Esophagus squamous epithelium (tissue), 5 donors: ENCODE measurements around the gene TRPT1. TPM values are rescaled to one million over a fixed set of nuclear protein-coding genes. Genes with fewer than 3 reads are reported as not detected.

ENCODE experiments used
- DNase-seq: peaks from one replicate; lab custom pipeline; 2025; lab: John Stamatoyannopoulos, UW
- H3K27ac ChIP-seq, 4 donors: fragments of 200-600 bp; sonication (generic); one replicate each; pipeline ENCODE4 v1.5.1; 2016 to 2019; ENCODE audit warnings: mild to moderate bottlenecking in 1 of 4
- H3K27me3 ChIP-seq, 4 donors: fragments of 200-600 bp; sonication (generic); 1 replicate in 3 of 4; 2 replicates in 1 of 4; pipeline versions ENCODE4 v1.5.1 to v1.6.0; 2017 to 2021; ENCODE audit warnings: antibody characterized with exemption in 1 of 4
- H3K36me3 ChIP-seq, 3 donors: fragments of 200-600 bp; sonication (generic); one replicate each; pipeline ENCODE4 v1.5.1; 2016 to 2019
- H3K4me1 ChIP-seq, 3 donors: fragments of 200-600 bp; sonication (generic); one replicate each; pipeline ENCODE4 v1.5.1; 2017 to 2019
- H3K4me3 ChIP-seq, 4 donors: fragments of 200-600 bp; sonication (generic); 1 replicate in 3 of 4; 2 replicates in 1 of 4; pipeline ENCODE4 v1.5.1; 2016 to 2019; ENCODE audit warnings: mild to moderate bottlenecking in 2 of 4, moderate library complexity in 1 of 4
- H3K9me3 ChIP-seq, 3 donors: fragments of 200-600 bp; sonication (generic); one replicate each; pipeline ENCODE4 v1.5.1; 2016 to 2019
- CTCF ChIP-seq, 6 experiments: fragments of 450-650 bp in 4 of 6; fragments of 200-600 bp in 2 of 6; sonication (generic) in 2 of 6; IDR thresholded peaks; one replicate each; pipeline ENCODE4 v1.5.1; 2016 to 2019; ENCODE audit warnings: antibody characterized with exemption in 6 of 6, mild to moderate bottlenecking in 4 of 6, moderate library complexity in 4 of 6
- POLR2A ChIP-seq, 4 donors: fragments of 450-650 bp; IDR thresholded peaks; one replicate each; pipeline ENCODE4 v1.6.1; 2017; ENCODE audit warnings: antibody characterized with exemption in 4 of 4, mild to moderate bottlenecking in 4 of 4, moderate library complexity in 3 of 4
- WGBS, 2 donors: methylation state at CpG; one replicate each; pipeline ENCODE4 v1.1.5; 2018; 5-methylcytosine and 5-hydroxymethylcytosine counted together
- intact Hi-C: fragments of 100-400 bp; cut with DNase I; formaldehyde crosslinking; loops from one replicate; pipeline ENCODE4 v1.15.0; 2022
- total RNA-seq, 4 donors: library from RNA; depleted of rRNA; stranded (reverse); fragments of >200 nt; gene quantifications; one replicate each; pipeline ENCODE4 v1.1.0, GENCODE V29; 2016
- donor health status: DM: yes; HTN: yes; CAD: no.

TRPT1 gene
- total RNA-seq, 4 donors from 2014 or later: 23.9 to 68.7 (median 45.8) TPM

GRCh38 chr11:64256300-64256699 is 30.3 kb upstream of the TRPT1 start:
- DNase-seq: no peak
- WGBS, 2 donors: 89% methylated on average over 8 of the region's 15 CpGs; no CpG with 5 or more reads in 1 of the 2 donors

GRCh38 chr11:64255135-64256128 is 29.4 kb upstream of the TRPT1 start:
- no peaks in the 10 kb centered on the region for H3K9me3 ChIP-seq
- no peak for TF ChIP-seq CTCF (IDR thresholded peaks at IDR 0.05)
- TF ChIP-seq POLR2A (IDR thresholded peaks at IDR 0.05): no peak
- peaks cover 21 to 50% (median 32%) of the 10 kb centered on the region in 3 donors for H3K4me1 ChIP-seq
- intact Hi-C loops: no loop called here
- 80 to 86% methylated on average over 5 to 22 of the region's 35 CpGs for WGBS, 2 donors
- DNase-seq: no peak
- no peaks in the 10 kb centered on the region for H3K27me3 ChIP-seq
- H3K4me3 ChIP-seq: no peak overlapping the region
- H3K27ac ChIP-seq: no peak overlapping the region
- H3K36me3 ChIP-seq: peaks cover 31 to 66% (median 32%) of the 10 kb centered on the region in 3 donors

More at GRCh38 chr11:64256300-64256699, 30.3 kb upstream of the TRPT1 start:
- peaks cover 32 to 75% (median 34%) of the 10 kb centered on the region in 3 donors for H3K36me3 ChIP-seq
- intact Hi-C loops: no loop called here
- H3K27me3 ChIP-seq: no peaks in the 10 kb centered on the region
- TF ChIP-seq CTCF (IDR thresholded peaks at IDR 0.05) (no peak), POLR2A (IDR thresholded peaks at IDR 0.05) (no peak)
- no peak overlapping the region for H3K27ac ChIP-seq
- H3K9me3 ChIP-seq: no peaks in the 10 kb centered on the region
- H3K4me1 ChIP-seq: peaks cover 16 to 41% (median 24%) of the 10 kb centered on the region in 3 donors
- H3K4me3 ChIP-seq: no peak overlapping the region

GRCh38 chr11:64254326-64254725 is 28.3 kb upstream of the TRPT1 start:
- H3K4me1 ChIP-seq: peaks cover 21 to 58% (median 33%) of the 10 kb centered on the region in 3 donors
- intact Hi-C loops: no loop called here
- no peak for DNase-seq
- peaks cover 21 to 55% (median 24%) of the 10 kb centered on the region in 3 donors for H3K36me3 ChIP-seq
- H3K27me3 ChIP-seq: no peaks in the 10 kb centered on the region
- H3K27ac ChIP-seq: no peak overlapping the region
- TF ChIP-seq CTCF (IDR thresholded peaks at IDR 0.05) (no peak), POLR2A (IDR thresholded peaks at IDR 0.05) (no peak)
- no CpG with 5 or more reads among the region's 7 CpGs for WGBS, 2 donors
- no peak overlapping the region for H3K4me3 ChIP-seq
- no peaks in the 10 kb centered on the region for H3K9me3 ChIP-seq

- Histone ChIP-seq H3K4me1 (peaks cover 21 to 58% (median 33%) of the 10 kb centered on the region in 3 donors), H3K36me3 (peaks cover 13 to 47% (median 15%) of the 10 kb centered on the region in 3 donors), H3K4me3 (peak overlapping the region in 1 of 4 donors; percentile 75), H3K9me3 (no peaks in the 10 kb centered on the region), H3K27me3 (no peaks in the 10 kb centered on the region), H3K27ac (peak overlapping the region in 2 of 4 donors; percentile 2 to 5)
- DNase-seq: no peak
- TF ChIP-seq POLR2A (IDR thresholded peaks at IDR 0.05) (no peak), CTCF (IDR thresholded peaks at IDR 0.05) (no peak)
- WGBS, 2 donors: 42% methylated on average over 3 of the region's 5 CpGs; no CpG with 5 or more reads in 1 of the 2 donors
- intact Hi-C loops: no loop called here
Measured at GRCh38 chr11:64253481-64253880, 27.5 kb upstream of the TRPT1 start.

- intact Hi-C loops: no loop called here
- WGBS, 2 donors: 65% methylated on average over 8 of the region's 8 CpGs; no CpG with 5 or more reads in 1 of the 2 donors
- no peaks in the 10 kb centered on the region for H3K27me3 ChIP-seq
- no peak for TF ChIP-seq CTCF (IDR thresholded peaks at IDR 0.05)
- no peak for TF ChIP-seq POLR2A (IDR thresholded peaks at IDR 0.05)
- peaks cover 13 to 43% (median 14%) of the 10 kb centered on the region in 3 donors for H3K36me3 ChIP-seq
- DNase-seq: no peak
- H3K4me1 ChIP-seq: peaks cover 22 to 61% (median 34%) of the 10 kb centered on the region in 3 donors
- H3K27ac ChIP-seq: peak overlapping the region in 3 of 4 donors; percentile 19 to 91 (median 91)
- no peaks in the 10 kb centered on the region for H3K9me3 ChIP-seq
- H3K4me3 ChIP-seq: peak overlapping the region in 3 of 4 donors; percentile 75 to 94 (median 76)
Measured at GRCh38 chr11:64253043-64253442, 27.1 kb upstream of the TRPT1 start.
